ENCODE results near the gene SPDYE4.

GRCh38 chr17:8729421-8729820, 28.9 kb downstream of the SPDYE4 start:
- TF ChIP-seq POLR2AphosphoS5 (IDR thresholded peaks at IDR 0.05; ENCODE audit: borderline replicate concordance, low read depth, low read length) = no peak
- no peak for TF ChIP-seq EZH2 (IDR thresholded peaks at IDR 0.05)
